ENCODE measurements around the gene WDR26.

- TF ChIP-seq ZNF274 (IDR thresholded peaks at IDR 0.05; ENCODE audit: low read depth, low read length) (no peak), YY1 (IDR thresholded peaks at IDR 0.05; ENCODE audit: insufficient read depth, insufficient read length) (no peak), SUZ12 (IDR thresholded peaks at IDR 0.05; ENCODE audit: extremely low read depth, insufficient read depth, insufficient read length) (no peak)
These were observed 744 bp upstream of the WDR26 start for GRCh38 chr1:224435318-224435763.

Measured in NT2/D1 (cell line).